Mesodermal cell (in vitro differentiated cells): Measurements from ENCODE around the gene LRRC8C.

Experiments
- H3K27ac ChIP-seq: 2 replicates; pipeline ENCODE4 v1.7.0; 2013; ENCODE audit warnings: mild to moderate bottlenecking, low read depth, low read length, moderate library complexity; ENCODE audit not compliant: severe bottlenecking
- H3K36me3 ChIP-seq: 2 replicates; pipeline ENCODE4 v1.7.1; 2013; ENCODE audit warnings: mild to moderate bottlenecking, low read length, moderate library complexity; ENCODE audit not compliant: control insufficient read depth, insufficient read depth
- H3K4me1 ChIP-seq: one replicate; pipeline ENCODE4 v1.7.1; 2013; ENCODE audit warnings: mild to moderate bottlenecking, low read length; ENCODE audit not compliant: insufficient read depth, control insufficient read depth, poor library complexity, severe bottlenecking
- H3K4me3 ChIP-seq: 2 replicates; pipeline ENCODE4 v1.7.0; 2013; ENCODE audit warnings: low read length, control low read depth, mild to moderate bottlenecking; ENCODE audit not compliant: insufficient read depth, poor library complexity, severe bottlenecking; ENCODE audit errors: extremely low read depth
- H3K9me3 ChIP-seq: 2 replicates; pipeline ENCODE4 v1.7.1; 2013; ENCODE audit warnings: mild to moderate bottlenecking, low read length, moderate library complexity; ENCODE audit not compliant: control insufficient read depth
- WGBS, 2 experiments: methylation state at CpG; one replicate each; pipeline ENCODE4 v1.1.5; 2013; ENCODE audit warnings: missing lambda C conversion rate in 2 of 2; ENCODE audit not compliant: insufficient coverage in 2 of 2; 5-methylcytosine and 5-hydroxymethylcytosine counted together

The LRRC8C gene

DNA sequence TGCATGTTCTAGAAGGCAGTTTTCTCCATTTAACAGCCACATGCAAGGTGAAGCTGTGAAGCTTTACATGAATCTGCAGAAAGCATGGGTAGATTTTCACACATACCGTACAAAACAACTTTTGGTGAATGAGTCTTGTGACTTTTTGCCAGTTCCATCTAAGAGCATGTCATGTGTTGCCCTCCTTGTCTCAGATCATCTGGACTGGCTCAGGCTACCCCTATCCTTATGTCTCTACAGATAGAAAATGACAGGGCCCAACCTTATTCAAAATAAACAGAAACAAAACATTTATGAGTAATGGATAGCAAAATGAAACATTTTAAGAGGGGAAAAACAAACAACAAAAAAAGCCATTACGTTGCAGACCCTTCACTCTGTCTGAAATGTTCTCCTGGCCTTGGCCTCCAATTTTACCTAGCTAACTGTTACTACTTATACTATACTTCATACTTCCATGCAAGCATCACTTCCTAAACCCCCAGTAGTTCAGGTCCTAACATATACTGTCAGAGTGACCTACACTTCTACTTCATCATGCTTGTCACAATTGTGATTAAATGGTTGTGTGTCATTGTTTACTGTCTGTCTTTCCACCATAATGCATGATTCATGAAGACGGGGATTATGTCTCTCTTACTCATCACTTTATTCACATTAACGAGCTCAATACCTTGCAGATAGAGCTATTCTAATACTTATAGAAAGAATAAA, 39.0 kb downstream of the LRRC8C start:
- Histone ChIP-seq H3K9me3 (no peaks in the 10 kb centered on the region), H3K4me1 (no peaks in the 10 kb centered on the region), H3K27ac (no peak overlapping the region), H3K36me3 (no peaks in the 10 kb centered on the region), H3K4me3 (no peak overlapping the region)
- 86 to 92% methylated on average over 2 of the region's 4 CpGs for WGBS, 2 experiments

DNA sequence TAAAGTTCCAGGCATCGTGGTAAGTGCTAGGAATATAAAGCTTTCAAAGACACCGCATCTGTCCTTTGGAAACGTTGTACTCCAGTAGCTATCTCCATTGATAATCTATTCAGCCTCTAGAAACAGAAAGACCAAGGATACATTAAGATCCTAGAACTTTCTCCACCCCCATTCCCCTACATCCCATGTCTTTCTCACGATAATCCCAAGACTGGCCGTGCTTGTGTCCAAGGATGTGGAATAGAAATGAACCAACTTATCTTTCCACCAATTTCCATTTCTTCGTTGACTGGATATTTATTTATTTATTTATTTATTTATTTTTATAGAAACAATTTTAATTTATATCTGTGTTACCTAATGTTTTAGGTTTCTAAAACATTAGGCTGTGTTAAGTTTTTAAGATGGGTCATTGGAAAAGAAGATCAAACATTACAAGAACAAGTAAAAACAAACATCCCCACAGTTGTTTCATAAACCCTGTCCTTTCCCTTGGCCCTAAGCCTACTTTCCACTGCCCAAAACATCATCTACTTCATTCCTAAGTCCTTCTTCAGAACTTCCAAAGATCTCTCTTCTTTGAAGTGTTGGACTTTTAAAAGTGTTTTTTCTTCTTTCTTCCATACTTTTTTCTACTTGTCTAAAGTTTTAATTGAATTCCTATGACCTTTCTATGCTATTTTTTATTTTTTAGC, 39.7 kb downstream of the LRRC8C start:
- Histone ChIP-seq H3K27ac (no peak overlapping the region), H3K4me3 (no peak overlapping the region), H3K9me3 (no peaks in the 10 kb centered on the region), H3K4me1 (no peaks in the 10 kb centered on the region), H3K36me3 (no peaks in the 10 kb centered on the region)
- WGBS, 2 experiments, result 100% methylated on average over 1 to 2 of the region's 6 CpGs

DNA sequence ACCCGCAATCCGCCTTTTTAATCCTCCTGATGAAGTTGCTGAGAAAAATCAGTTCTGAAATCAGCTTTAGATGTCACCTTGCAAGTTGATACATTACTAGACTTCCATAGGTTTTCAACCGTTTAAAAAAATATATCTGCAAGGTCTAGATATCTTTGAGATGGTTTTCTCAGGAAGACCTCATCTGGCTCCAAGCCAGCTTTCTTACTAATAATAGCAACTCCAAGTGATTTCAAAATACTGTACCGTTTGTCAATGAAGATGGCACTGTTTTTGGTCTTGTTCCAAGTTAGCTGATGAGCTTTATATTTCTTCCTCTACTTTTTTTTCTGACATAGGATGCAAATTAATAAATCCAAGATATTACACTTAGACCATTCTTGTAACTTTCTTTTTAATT, 40.3 kb downstream of the LRRC8C start:
- Histone ChIP-seq H3K27ac (no peak overlapping the region), H3K9me3 (no peaks in the 10 kb centered on the region), H3K36me3 (no peaks in the 10 kb centered on the region), H3K4me3 (no peak overlapping the region), H3K4me1 (no peaks in the 10 kb centered on the region)
- WGBS, 2 experiments, result 100% methylated on average over 2 of the region's 4 CpGs; no CpG with 5 or more reads in 1 of the 2 experiments

DNA sequence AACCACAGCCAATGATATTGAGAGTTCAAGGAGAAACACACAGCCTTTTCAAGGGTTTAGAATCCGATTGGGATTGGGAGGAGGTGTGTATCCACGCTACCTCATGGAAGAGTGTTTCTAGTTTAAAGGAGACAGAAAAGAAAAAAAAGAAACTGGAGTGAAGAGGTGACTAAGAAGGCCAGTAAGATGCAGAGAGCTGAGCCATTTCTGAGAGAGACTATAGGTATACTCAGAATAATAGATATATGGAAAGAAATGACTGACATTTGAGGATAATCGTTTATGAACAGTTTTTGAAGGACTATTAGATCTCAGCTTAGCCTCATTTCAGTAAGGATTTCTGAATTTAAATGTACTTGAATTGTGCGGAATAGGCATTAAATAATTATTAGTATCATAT, 42.8 kb downstream of the LRRC8C start:
- Histone ChIP-seq H3K4me3 (no peak overlapping the region), H3K9me3 (no peaks in the 10 kb centered on the region), H3K27ac (no peak overlapping the region), H3K36me3 (no peaks in the 10 kb centered on the region), H3K4me1 (no peaks in the 10 kb centered on the region)
- 92 to 96% methylated on average over 2 to 3 of the region's 4 CpGs for WGBS, 2 experiments

DNA sequence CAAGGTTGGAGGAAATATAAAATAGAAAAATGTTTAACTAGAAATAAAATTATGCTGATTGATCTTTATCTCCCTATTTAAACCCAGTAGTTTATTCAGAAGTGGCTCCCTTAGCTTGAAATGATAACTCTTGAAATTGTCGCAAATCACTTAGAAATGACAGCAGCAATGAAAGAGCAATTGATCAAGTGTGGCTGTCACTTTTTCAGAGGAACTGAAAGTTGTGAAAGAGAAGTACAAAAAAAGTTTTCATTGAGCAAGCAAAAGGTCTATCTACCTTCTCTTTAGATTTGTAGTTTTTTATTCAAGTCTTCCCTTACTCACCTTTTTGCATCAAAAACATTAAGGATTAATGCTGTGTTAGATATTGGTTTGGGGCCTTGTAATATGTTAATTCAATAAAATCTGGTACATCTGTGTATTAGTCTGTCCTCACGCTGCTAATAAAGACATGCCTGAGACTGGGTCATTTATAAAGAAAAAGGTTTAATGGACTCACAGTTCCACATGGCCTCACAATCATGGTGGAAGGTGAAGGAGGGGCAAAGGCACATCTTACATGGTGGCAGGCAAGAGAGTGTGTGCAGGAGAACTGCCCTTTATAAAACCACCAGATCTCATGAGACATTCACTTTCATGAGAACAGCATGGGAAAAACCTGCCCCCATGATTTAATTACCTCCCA, 48.3 kb downstream of the LRRC8C start:
- Histone ChIP-seq H3K9me3 (no peaks in the 10 kb centered on the region), H3K36me3 (no peaks in the 10 kb centered on the region), H3K4me3 (no peak overlapping the region), H3K27ac (no peak overlapping the region), H3K4me1 (no peaks in the 10 kb centered on the region)
- WGBS, 2 experiments, result 100% methylated on average over 1 of the region's 2 CpGs; no CpG with 5 or more reads in 1 of the 2 experiments

DNA sequence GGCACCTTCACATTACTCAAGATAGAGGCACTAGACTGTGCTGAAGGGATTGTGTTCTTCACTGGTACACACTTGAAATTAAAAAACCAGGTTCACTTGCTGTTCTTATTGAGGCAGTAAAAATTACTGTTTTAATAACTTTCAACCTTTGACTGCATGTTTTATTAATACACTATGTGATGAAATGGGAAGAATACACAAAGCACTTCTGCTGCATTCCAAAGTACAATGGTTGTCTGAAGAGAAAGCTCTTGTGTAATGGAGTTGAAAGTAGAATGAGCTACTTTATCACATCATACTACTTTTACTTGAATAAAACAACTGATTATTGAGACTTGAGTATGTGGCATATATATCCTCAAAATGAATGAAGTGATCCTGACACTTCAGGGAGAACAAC, 49.7 kb downstream of the LRRC8C start:
- no peaks in the 10 kb centered on the region for H3K4me1 ChIP-seq
- H3K27ac ChIP-seq, result no peak overlapping the region
- peaks cover 4% of the 10 kb centered on the region for H3K36me3 ChIP-seq
- H3K4me3 ChIP-seq, result no peak overlapping the region
- H3K9me3 ChIP-seq, result no peaks in the 10 kb centered on the region

DNA sequence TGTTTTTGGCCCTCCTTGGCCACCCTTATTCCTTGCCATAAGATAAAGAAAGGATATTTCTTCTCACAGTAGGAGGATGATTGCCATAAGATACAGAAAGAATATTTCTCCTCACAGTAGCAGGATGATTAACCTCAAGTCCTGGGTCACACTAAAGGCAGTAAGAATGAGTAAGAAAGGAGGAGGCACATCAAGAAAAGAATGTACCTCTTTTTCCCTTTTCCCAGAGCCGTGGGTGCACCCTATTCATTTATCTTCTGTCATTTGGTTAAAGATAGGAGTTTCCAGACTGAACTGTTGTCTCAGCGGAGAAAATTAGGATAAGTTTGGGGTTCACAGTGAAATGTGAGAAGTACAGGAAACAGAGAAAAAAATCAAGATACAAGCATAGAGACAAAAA, 52.5 kb downstream of the LRRC8C start:
- Histone ChIP-seq H3K9me3 (no peaks in the 10 kb centered on the region), H3K4me1 (no peaks in the 10 kb centered on the region), H3K27ac (no peak overlapping the region), H3K4me3 (no peak overlapping the region), H3K36me3 (peaks cover 16% of the 10 kb centered on the region)
- WGBS, 2 experiments, result 100% methylated on average over 1 of the region's 2 CpGs; no CpG with 5 or more reads in 1 of the 2 experiments

DNA sequence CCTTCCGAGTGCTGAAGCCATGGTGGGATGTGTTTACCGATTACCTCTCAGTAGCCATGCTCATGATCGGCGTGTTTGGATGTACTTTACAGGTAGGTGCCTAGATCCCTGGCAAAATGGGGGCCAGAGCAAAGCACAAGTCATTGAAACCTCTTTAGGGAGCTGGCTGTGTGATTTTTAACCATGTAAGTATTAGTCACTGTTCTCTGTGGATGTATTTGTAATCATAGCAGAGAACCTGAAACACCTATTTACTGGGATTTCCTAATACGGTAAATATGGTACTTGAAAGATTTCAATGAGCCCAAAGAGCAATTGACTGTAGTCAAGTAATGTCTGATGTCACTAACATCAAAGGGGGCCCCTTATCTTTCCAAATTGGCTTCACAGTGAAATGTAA, 53.6 kb downstream of the LRRC8C start:
- H3K36me3 ChIP-seq, result peaks cover 16% of the 10 kb centered on the region
- no peak overlapping the region for H3K4me3 ChIP-seq
- H3K27ac ChIP-seq, result no peak overlapping the region
- H3K9me3 ChIP-seq, result no peaks in the 10 kb centered on the region
- 97 to 100% methylated on average over 4 to 5 of the region's 5 CpGs for WGBS, 2 experiments
- H3K4me1 ChIP-seq, result peaks cover under 1% of the 10 kb centered on the region

DNA sequence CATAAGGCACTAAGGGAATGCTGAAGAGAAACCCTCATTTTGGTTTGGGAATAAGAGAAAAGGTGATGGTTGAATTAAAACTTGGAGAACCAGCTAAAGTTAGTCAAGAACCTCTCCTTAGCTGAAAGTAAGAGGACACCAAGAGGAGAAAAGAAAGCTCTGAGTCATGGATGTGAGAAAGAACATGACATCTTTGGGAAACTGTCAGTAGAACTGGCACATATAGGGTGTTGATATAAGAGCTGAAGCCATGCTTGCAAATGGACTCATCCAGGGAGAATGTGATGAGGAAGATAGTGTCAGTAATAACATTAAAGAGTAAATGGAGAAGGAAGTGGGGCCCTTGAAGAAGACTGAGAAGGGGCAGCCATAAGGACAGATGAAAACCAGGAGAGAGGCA, 54.3 kb downstream of the LRRC8C start:
- Histone ChIP-seq H3K9me3 (no peaks in the 10 kb centered on the region), H3K27ac (no peak overlapping the region), H3K4me3 (no peak overlapping the region), H3K36me3 (peaks cover 16% of the 10 kb centered on the region), H3K4me1 (peaks cover 5% of the 10 kb centered on the region)

DNA sequence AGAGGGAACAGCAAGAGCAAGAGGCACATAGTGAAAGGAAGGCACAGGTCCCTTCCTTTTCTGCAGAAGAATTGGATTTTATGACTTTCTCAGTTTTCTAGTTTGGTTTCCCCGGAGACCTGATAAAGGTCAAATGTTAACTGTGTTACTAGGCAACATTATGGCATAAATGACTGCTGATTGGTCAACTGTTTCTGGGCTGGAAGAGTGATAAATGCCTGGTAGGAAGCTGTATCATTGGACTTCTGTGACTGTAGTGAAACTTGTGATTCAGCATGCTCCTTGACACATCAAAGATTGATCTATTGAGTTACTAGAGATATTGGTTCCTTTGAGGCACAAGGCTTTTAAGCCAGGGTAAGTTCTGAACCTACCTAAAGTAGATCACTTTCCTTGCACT, 55.7 kb downstream of the LRRC8C start:
- no peak overlapping the region for H3K4me3 ChIP-seq
- H3K9me3 ChIP-seq, result no peaks in the 10 kb centered on the region
- WGBS, 2 experiments, result 100% methylated on average over 1 of the region's 1 CpG; no CpG with 5 or more reads in 1 of the 2 experiments
- H3K36me3 ChIP-seq, result peaks cover 16% of the 10 kb centered on the region
- H3K27ac ChIP-seq, result no peak overlapping the region
- peaks cover 14% of the 10 kb centered on the region for H3K4me1 ChIP-seq

DNA sequence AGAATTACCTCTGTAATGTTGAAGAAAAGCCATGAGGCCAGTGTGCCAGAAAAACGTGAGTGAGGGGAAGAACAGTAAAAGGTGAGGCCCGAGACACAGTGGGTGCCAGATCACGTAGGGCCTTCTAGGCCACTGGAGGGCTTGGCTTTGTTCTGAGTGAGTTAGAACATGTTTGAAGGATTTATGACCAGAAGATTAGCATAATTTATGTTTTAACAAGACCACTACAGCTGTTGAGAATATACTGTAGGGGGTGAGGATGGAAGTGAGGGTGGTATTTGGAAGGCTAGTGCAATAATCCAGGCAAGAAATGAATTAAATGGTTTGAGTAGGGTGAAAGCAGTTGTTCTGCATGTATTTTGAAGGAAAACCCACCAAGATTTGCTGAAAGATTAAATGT, 56.3 kb downstream of the LRRC8C start:
- Histone ChIP-seq H3K4me3 (no peak overlapping the region), H3K36me3 (peaks cover 16% of the 10 kb centered on the region), H3K9me3 (no peaks in the 10 kb centered on the region), H3K27ac (no peak overlapping the region), H3K4me1 (peaks cover 14% of the 10 kb centered on the region)
- 80 to 96% methylated on average over 2 to 3 of the region's 3 CpGs for WGBS, 2 experiments
